ENCODE results near the gene RNF7.

The RNF7 gene

DNA sequence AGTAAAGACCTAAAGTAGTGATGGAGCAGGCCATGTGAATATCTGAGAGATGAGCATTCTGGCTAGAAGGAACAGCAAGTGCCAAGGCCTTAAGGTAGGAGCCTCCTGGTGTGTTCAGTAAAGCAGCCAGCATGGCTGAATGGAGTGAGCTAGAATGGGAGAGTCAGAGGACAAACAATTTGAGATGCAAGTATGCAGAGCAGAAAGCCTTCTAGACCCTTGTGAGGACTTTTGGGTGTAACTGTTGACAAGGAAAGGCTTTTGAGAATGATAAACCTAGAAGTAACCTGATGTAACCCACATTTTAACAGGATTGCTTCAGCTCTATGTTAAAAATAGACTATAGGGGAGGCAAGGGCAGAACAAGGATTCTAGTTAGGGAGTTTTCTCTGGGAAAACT, 14.8 kb upstream of the RNF7 start:
- Histone ChIP-seq H3K9me3 (ENCODE audit: severe bottlenecking) (no peaks in the 10 kb centered on the region), H3K27ac (ENCODE audit: poor library complexity, severe bottlenecking) (no peak overlapping the region), H3K4me3 (ENCODE audit: severe bottlenecking) (no peak overlapping the region), H3K36me3 (ENCODE audit: low read depth) (no peaks in the 10 kb centered on the region), H3K4me1 (ENCODE audit: insufficient read depth, poor library complexity, severe bottlenecking) (no peaks in the 10 kb centered on the region), H3K27me3 (ENCODE audit: insufficient read depth, poor library complexity, severe bottlenecking) (no peaks in the 10 kb centered on the region)
- ATAC-seq (ENCODE audit: low read depth) (no peak), DNase-seq (ENCODE audit: low spot score) (no peak)
- TF ChIP-seq, protein P1, sequence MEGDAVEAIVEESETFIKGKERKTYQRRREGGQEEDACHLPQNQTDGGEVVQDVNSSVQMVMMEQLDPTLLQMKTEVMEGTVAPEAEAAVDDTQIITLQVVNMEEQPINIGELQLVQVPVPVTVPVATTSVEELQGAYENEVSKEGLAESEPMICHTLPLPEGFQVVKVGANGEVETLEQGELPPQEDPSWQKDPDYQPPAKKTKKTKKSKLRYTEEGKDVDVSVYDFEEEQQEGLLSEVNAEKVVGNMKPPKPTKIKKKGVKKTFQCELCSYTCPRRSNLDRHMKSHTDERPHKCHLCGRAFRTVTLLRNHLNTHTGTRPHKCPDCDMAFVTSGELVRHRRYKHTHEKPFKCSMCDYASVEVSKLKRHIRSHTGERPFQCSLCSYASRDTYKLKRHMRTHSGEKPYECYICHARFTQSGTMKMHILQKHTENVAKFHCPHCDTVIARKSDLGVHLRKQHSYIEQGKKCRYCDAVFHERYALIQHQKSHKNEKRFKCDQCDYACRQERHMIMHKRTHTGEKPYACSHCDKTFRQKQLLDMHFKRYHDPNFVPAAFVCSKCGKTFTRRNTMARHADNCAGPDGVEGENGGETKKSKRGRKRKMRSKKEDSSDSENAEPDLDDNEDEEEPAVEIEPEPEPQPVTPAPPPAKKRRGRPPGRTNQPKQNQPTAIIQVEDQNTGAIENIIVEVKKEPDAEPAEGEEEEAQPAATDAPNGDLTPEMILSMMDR (IDR thresholded peaks at IDR 0.05; ENCODE audit: poor library complexity, severe bottlenecking): no peak

DNA sequence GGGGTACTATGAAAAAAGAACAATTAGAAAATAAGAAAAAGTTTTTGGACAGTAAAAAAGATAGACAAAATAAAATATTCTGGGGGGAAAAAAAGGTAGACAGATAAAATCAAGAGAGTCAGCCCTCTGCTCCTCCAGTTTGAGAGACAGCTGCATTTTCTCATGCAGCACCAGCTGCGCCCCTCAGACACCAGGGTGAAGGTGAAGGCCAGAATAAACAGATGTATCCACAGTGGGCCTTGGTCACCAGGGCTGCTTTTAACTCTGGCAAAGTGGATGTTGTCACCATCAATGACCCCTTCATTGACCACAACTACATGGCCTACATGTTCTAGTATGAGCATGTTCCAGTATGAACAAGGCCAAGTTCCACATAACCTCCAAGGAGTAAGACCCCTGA, 13.9 kb upstream of the RNF7 start:
- ATAC-seq (ENCODE audit: low read depth) (no peak), DNase-seq (ENCODE audit: low spot score) (no peak)
- Histone ChIP-seq H3K36me3 (ENCODE audit: low read depth) (no peaks in the 10 kb centered on the region), H3K4me3 (ENCODE audit: severe bottlenecking) (no peak overlapping the region), H3K4me1 (ENCODE audit: insufficient read depth, poor library complexity, severe bottlenecking) (no peaks in the 10 kb centered on the region), H3K27ac (ENCODE audit: poor library complexity, severe bottlenecking) (no peak overlapping the region), H3K27me3 (ENCODE audit: insufficient read depth, poor library complexity, severe bottlenecking) (no peaks in the 10 kb centered on the region), H3K9me3 (ENCODE audit: severe bottlenecking) (no peaks in the 10 kb centered on the region)
- TF ChIP-seq, protein P1 (IDR thresholded peaks at IDR 0.05; ENCODE audit: poor library complexity, severe bottlenecking): no peak

DNA sequence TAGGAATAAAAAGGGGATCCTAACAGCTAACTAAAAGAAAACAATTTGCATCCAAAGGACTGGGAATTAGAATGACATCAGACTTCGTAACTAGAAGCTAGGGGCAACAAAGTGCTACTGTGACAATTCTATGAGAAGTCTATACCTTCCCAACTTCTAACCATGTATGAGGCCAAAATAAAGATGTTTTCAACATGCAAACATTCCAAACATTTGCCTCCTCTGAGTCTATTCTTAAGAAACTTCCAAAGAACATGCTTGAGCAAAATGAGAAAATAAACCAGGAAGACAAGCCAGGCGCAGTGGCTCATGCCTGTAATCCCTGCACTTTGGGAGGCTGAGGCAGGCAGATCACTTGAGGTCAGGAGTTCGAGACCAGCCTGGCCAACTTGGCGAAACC, 13.1 kb upstream of the RNF7 start:
- ATAC-seq (ENCODE audit: low read depth) (no peak), DNase-seq (ENCODE audit: low spot score) (no peak)
- H3K4me3 ChIP-seq (ENCODE audit: severe bottlenecking): no peak overlapping the region
- H3K27ac ChIP-seq (ENCODE audit: poor library complexity, severe bottlenecking): no peak overlapping the region
- no peaks in the 10 kb centered on the region for H3K4me1 ChIP-seq (ENCODE audit: insufficient read depth, poor library complexity, severe bottlenecking)
- H3K27me3 ChIP-seq (ENCODE audit: insufficient read depth, poor library complexity, severe bottlenecking): no peaks in the 10 kb centered on the region
- TF ChIP-seq, protein P1 (IDR thresholded peaks at IDR 0.05; ENCODE audit: poor library complexity, severe bottlenecking): no peak
- no peaks in the 10 kb centered on the region for H3K36me3 ChIP-seq (ENCODE audit: low read depth)
- no peaks in the 10 kb centered on the region for H3K9me3 ChIP-seq (ENCODE audit: severe bottlenecking)

DNA sequence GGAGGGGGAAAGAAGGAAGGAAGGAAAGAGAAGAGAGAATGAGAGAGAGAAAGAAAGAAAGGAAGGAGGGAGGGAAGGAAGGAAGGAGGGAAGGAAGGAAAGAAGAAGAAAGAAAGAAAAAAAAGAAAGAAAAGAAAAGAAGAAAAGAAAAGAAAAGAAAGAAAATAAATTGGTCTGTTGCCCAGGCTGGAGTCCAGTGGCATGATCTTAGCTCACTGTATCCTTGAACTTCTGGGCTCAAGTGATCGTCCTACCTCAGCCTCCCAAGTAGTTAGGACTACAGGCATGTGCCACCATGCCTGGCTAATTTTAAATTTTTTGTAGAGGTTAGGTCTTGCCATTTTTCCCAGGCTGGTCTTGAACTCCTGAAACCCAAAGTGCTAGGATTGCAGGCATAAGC, 11.6 kb upstream of the RNF7 start:
- TF ChIP-seq, protein P1 (IDR thresholded peaks at IDR 0.05; ENCODE audit: poor library complexity, severe bottlenecking): no peak
- Histone ChIP-seq H3K9me3 (ENCODE audit: severe bottlenecking) (no peaks in the 10 kb centered on the region), H3K4me3 (ENCODE audit: severe bottlenecking) (no peak overlapping the region), H3K27me3 (ENCODE audit: insufficient read depth, poor library complexity, severe bottlenecking) (no peaks in the 10 kb centered on the region), H3K4me1 (ENCODE audit: insufficient read depth, poor library complexity, severe bottlenecking) (no peaks in the 10 kb centered on the region), H3K36me3 (ENCODE audit: low read depth) (no peaks in the 10 kb centered on the region), H3K27ac (ENCODE audit: poor library complexity, severe bottlenecking) (no peak overlapping the region)
- DNase-seq (ENCODE audit: low spot score) (no peak), ATAC-seq (ENCODE audit: low read depth) (no peak)

DNA sequence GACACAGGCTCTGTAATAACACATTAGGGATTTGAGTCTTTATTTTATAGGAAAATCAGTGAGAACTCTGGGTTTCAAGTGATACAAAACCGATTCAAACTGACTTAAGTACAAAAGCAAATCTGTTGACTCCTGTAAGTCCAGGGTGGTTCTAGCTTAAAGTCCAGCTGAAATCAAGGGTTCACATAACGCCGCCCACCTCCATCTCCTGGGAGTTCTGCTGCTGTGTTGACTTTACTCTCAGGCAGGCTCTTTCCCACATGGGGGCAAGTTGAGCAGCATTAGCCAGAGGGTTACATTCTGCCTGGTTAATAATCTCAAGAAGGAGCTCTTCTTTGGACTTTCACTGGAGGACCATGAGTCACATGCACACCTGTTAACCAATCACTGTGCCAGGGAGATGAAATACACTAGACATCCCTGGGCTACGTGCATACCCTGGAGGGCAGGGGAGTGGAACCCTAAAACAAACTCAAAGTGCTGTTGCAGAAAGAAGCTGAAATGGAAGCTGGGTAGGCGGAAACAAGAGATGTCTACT, 9.7 kb upstream of the RNF7 start:
- DNase-seq (ENCODE audit: low spot score) (no peak), ATAC-seq (ENCODE audit: low read depth) (no peak)
- TF ChIP-seq, protein P1 (IDR thresholded peaks at IDR 0.05; ENCODE audit: poor library complexity, severe bottlenecking): no peak
- no peak overlapping the region for H3K4me3 ChIP-seq (ENCODE audit: severe bottlenecking)
- no peak overlapping the region for H3K27ac ChIP-seq (ENCODE audit: poor library complexity, severe bottlenecking)
- H3K27me3 ChIP-seq (ENCODE audit: insufficient read depth, poor library complexity, severe bottlenecking): no peaks in the 10 kb centered on the region
- no peaks in the 10 kb centered on the region for H3K36me3 ChIP-seq (ENCODE audit: low read depth)
- no peaks in the 10 kb centered on the region for H3K4me1 ChIP-seq (ENCODE audit: insufficient read depth, poor library complexity, severe bottlenecking)
- no peaks in the 10 kb centered on the region for H3K9me3 ChIP-seq (ENCODE audit: severe bottlenecking)
